Fibroblast of peridontal ligament (primary cell): Measurements from ENCODE around the gene FHL3.
"Not testable (repeated sequence)": the region's sequence is repeated elsewhere in the genome, so short reads cannot be mapped to it uniquely, and the experiment has no call there.

ENCODE experiments used
- DNase-seq: peaks from one replicate; pipeline ENCODE4 v3.0.0-alpha.2; 2010; ENCODE audit errors: extremely low read depth

The FHL3 gene

DNA sequence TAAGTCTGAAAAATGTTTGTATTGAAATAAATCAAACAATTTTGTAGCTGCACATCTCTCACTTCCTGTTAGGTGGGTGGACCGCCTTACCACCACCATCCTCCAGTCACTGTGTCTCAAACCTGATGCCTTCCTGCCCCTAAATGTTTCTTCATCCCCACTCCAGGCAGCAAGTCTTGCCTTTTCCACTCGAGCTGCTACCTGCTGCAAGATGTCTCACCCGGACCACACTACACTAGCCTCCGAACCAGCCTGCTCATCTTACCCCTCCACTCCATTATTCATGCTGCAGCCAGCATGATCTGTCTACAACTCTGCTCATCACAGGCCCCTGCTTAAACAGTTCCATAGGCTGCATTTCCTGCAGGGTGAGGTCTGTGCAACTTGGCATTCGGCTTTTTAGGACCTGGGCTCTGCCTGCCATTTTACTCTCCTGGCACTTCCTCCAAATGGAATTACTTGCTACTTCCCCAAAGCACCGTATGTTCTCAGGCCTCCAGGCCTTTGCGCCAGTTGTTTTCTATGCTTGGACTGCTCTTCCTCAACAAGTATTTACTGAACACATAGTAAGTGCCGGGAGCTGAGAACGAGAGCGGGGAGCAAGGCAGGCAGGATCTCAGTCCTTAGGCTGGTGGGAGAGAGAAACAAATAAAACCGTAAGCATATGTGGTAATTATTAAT is 10.3 kb downstream of the FHL3 start:
- DNase-seq = no peak

GRCh38 chr1:37989361-37989930 is 15.9 kb downstream of the FHL3 start:
- no peak for DNase-seq

GRCh38 chr1:37987679-37988078 is 17.6 kb downstream of the FHL3 start:
- no peak for DNase-seq

- DNase-seq = no peak
Observed at GRCh38 chr1:37983546-37983945, 21.8 kb downstream of the FHL3 start.

- DNase-seq = no peak
Observed at GRCh38 chr1:37978541-37978940, 26.8 kb downstream of the FHL3 start.

- peak; percentile 76 for DNase-seq
Observed at GRCh38 chr1:37975083-37975482, 30.2 kb downstream of the FHL3 start.

- DNase-seq = no peak
Observed at GRCh38 chr1:37974567-37974966, 30.7 kb downstream of the FHL3 start.

DNA sequence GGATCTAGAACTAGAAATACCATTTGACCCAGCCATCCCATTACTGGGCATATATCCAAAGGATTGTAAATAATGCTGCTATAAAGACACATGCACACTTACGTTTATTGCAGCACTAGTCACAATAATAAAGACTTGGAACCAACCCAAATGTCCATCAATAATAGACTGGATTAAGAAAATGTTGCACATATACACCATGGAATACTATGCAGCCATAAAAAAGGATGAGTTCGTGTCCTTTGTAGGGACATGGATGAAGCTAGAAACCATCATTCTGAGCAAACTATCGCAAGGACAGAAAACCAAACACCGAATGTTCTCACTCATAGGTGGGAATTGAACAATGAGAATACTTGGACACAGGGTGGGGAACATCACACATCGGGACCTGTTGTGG is 31.6 kb downstream of the FHL3 start:
- not testable (repeated sequence) for DNase-seq

DNA sequence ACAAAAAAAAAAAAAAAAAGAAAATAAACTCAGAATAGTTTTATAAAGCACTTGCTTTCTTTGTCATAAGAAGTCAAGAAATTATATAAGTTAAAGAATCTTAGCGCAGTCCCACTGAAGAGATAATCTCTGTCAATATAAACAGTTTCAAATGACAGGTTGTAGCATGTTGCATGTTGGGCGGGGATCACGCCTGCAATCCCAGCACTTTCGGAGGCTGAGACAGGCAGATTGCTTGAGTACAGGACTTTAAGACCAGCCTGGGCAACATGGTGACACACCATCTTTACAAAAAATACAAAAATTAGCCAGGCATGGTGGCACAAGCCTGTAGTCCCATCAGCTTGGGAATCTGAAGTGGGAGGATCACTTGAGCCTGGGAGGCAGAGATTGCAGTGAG is 40.0 kb downstream of the FHL3 start:
- DNase-seq = no peak

GRCh38 chr1:37964106-37964505 is 41.2 kb downstream of the FHL3 start:
- DNase-seq = not testable (repeated sequence)

DNA sequence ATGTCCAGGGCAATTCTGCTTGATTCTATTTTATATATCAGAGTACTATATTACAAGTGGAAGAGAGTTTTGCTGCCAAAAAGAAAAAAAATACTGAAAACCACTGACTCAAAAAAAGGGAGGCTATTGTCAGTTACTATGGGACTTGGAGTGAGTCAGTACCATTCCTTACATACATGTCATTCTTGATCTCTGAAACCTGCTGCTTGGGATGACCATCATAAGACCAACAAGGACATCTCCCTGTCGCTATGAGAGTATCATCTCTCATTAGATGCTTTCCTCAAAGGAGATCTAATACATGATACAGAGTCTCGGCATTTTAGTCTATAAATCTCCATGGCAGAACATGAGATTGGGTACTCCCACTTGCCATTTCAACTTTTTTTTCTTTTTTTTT is 46.6 kb downstream of the FHL3 start:
- peak; percentile 84 for DNase-seq

DNA sequence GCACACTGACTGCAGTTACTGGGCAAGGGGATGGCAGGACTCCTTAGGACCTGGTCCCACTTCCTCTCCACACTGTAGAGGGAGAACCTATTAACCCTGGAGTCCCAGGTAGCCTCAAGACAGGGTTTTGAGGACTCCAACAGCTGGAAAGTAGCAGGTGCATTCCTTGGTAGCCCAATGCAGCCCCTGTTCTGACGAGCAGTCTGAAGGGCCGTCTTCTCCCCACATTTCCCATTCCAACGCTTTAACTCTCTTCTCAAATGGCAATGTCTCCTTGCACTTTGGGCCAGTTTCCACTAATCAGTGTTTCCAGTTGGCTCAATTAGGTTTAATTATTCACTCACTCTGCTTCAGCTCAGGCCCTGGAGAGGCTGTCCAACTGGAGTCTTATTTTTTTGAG is 49.6 kb downstream of the FHL3 start:
- no peak for DNase-seq

DNA sequence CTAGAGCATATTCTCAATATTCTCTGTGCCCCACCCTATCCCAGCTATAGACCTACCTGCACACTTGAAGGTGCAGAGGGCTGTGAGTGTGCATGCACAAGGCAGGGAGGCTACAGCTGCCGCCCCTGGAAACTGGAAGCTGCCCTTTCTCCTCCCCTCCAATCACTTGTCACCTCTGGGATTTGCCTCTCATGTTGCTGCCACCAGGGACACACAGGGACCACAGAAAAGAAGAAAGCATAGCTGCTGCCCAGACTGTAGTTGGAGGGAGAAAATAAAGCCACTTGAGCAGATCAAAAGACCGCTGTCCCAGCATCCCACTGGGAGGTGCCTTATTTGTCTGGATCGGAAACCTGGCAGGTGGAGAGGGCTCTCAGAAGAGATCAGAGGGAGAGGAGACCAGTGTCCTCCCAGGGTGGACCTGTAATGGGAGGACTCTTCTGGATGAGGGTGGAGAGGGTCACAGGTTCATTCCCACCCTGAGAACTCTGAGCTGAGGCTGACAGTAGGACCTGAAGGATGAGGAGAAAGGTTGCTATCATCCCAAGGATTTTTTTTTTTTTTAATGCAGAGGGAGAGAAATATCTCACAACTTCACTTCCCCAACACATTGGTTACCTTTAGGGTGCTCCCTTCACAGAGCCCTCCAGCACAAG is 50.9 kb downstream of the FHL3 start:
- DNase-seq = no peak

DNA sequence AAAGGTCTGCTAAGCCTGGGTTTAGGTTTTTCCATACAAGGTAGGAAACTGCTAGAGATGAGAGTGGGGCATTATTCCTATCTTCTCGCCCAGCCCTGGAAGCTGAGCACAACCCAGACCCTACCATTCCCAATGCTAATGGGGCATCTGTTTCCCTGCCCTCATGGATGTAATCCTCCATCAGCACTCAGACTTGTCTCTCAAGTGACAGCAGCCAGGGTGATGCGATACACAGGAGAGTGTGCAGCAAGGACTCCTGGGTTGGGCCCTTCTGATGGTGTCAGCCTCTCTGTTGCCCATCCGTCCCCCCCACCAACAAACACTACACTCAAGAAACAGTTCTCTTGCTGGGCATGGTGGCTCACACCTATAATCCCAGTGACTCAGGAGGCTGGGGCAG is 52.6 kb downstream of the FHL3 start:
- no peak for DNase-seq

- no peak for DNase-seq
Observed at GRCh38 chr1:37951783-37952624, 53.3 kb downstream of the FHL3 start.

DNA sequence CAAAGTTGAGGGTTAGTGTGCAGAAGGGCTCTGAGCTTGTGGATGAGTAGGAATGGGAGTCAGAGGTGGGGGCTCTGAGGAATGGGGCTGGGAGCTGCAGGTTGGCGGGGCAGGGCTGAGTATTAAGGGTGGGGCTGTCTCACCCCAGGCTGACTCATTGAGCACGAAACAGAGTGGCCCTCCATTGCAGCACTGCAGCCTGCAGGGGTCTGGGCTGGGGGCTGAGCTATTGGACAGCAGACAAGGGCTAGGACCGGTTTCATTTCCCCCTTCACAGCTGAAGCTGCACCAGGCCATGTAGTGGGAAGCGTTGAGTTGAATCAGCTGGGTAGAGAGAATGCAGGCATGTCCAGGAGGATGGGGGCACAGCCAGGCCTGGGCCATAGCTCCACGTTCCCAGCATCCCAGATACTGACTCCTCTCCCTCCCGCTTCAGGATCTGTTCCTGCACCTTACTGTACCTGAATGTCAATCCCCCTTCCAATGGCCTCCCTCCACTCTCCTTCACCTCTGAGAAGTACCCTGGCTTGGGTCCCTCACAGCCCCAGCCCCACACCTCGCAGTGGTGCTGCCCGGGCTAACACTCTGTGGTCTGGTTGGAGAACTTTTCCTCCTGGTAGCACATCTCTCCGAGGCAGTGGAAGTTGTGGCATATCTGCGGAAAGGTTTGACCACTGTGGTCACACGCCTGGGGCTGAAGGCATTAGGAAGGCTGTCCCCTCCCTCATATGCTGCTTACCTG is 54.1 kb downstream of the FHL3 start:
- DNase-seq = no peak

GRCh38 chr1:37949524-37950152 is 55.7 kb downstream of the FHL3 start:
- DNase-seq = no peak

GRCh38 chr1:37948841-37949240 is 56.5 kb downstream of the FHL3 start:
- no peak for DNase-seq

DNA sequence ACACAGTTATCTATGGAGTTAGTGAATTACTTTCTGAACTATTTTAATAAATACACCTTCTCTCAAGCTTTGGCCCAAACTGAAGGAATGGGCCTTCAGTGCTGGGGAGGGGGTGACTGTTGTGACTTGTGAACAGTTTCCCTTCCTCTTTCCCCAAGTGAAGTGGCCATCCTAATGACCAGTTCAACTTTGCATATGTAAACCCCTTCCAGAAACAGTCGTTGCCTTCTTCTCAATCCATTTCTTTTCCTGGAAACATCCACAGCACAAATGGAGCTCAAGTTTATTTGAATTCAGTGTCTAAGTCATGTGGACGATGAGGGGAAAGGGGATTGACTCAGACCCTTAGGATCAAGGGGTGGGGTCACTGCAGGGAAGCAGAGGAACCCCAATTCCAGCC is 57.1 kb downstream of the FHL3 start:
- no peak for DNase-seq

DNA sequence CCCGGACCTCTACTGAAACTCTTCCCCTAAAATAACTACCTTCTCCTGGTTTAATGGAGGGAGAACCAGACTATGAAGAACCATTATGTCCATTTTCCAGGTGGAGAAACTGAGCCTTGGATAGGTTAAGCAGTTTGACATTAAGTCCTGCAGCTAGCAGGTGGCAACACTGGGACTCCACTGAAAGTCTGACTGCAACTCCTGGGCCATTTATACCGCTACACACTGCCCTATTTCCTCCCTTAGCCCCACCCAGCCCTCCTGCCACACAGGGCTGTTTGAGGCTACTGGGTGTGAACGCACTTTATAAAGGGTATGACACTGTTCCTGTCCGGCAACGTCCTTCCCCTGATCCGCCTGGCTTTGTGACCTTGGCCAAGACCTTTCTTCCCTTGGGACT is 58.0 kb downstream of the FHL3 start:
- DNase-seq = no peak
